ENCODE measurements around the gene TNNC2.
"Not testable (repeated sequence)": the region's sequence is repeated elsewhere in the genome, so short reads cannot be mapped to it uniquely, and the experiment has no call there.

The TNNC2 gene

DNA sequence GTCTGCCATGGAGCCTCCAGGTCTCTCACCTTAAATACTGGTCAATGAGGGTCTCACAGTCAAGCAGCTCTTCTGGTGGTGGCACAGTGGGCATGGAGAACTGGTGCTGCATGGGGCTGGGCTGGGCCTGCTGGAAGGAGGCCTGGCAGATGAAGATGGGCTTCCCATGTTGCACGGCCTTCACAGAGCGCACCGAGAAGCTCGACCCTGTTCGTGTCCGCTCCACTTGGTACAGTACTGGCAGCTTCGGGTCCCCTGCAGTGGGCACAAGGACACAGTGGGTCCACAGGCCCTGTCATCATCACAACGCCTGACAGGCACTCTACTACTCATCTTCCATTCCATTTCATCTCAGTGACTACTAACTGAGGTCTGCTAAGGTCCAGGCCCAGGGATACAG, 21.3 kb upstream of the TNNC2 start:
- no peak for DNase-seq

DNA sequence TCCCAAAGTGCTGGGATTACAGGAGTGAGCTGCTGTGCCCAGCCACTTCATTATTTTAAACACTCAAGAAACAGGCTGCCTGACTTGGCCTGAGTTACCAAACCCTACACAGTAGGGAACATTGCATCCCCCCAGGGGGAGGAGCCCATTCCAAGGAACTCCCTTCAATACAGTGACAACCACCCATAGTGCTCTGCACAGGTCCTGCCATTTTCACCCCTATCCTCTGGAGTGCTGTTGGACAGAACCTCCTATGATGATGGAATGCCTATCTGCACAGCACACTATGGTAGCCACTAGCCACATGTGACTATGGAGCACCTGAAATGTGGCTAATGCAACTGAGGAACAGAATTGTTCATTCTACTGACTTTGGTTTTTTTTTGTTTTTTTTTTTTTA, 18.3 kb upstream of the TNNC2 start:
- no peak for DNase-seq

DNA sequence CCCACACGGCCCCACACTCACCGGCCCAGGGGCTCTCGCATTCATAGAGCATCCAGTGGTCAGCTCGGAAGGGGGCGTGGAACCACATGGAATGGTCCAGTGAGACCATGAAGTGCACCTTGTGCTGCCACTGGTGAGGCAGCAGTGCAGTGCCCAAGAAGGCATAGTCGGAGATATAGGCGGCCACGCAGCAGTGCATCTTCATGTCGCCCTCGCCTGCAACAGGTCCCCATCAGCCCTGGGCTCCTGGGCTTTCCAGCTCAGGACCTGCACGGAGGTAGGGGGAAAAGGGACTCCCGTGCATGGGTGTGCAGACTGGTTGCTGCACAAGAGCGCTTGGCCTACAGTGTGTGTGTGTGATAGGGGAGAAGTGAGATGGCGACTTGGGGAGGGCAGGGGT, 16.4 kb upstream of the TNNC2 start:
- no peak for DNase-seq

DNA sequence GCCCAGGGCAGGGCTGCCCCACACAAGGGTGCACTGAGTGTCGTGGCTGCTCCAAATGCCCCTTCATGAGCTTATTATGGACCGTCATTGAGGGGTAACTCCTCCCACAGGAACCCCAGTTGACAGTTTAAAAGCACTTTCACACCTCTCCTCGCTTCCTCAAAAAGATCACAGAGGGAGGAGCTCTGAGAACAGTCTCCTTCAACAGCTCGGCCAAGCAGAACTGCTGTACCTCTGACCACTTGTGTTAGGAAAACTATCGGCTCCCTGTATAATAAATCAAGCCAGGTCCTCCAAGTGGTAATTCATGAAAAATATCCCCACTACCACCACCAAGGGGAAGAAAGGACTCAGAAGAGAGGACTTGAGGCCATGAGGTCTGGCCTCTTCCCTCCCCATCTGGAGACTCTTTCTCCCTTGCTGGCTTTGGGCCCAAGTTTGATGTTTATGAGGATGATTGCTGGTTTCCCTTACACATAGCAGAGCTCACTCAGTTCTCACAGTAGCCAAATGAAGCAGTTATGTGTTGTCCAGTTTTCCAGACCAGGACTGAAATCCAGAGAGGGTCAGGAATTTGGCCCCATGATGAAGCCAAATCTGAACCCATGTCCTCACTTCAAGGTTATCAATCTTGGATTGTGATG, 15.2 kb upstream of the TNNC2 start:
- no peak for DNase-seq

DNA sequence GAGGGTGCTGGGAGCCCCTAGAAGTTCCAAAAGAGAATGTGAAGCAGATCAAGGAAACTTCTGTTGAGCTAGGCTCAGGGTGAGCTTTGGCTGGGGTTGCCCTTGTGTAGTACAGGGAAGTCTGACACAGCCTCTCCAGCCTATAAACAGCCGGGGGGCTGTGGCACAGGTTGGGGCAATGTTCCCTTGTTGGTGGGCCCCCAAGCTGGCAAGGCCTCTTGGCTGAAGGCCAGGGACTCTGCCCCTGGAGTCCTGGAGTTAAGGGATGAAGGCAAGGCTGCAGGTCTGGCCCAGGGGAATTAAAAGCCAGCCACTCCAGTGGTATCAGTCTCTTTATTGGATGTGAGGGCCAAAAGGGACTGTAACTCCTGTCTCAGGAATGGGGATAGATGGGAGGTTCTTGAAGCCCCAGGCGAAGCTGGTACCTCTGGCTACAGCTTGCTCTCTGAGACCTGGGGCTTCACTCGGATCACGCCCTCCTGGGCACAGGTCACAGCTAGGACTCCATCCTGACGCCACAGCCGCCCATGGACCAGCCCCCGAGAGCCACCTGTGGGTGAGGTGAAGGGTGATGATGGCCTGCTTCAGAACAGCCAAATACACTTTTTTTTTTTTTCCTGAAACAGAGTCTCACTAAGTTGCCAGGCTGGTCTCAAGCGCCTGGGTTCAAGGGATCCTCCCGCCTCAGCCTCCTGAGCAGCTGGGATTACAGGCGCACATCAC, 14.5 kb upstream of the TNNC2 start:
- DNase-seq, result no peak

DNA sequence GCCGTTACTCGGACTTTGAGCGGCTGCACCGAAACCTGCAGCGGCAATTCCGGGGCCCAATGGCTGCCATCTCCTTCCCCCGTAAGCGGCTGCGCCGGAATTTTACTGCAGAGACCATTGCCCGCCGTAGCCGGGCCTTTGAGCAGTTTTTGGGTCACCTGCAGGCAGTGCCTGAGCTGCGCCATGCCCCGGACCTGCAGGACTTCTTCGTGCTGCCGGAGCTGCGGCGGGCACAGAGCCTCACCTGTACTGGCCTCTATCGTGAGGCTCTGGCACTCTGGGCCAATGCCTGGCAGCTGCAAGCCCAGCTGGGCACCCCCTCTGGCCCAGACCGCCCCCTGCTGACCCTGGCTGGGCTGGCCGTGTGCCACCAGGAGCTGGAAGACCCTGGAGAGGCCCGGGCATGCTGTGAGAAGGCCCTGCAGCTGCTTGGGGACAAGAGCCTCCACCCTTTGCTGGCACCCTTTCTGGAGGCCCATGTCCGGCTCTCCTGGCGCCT, 13.6 kb upstream of the TNNC2 start:
- no peak for DNase-seq

DNA sequence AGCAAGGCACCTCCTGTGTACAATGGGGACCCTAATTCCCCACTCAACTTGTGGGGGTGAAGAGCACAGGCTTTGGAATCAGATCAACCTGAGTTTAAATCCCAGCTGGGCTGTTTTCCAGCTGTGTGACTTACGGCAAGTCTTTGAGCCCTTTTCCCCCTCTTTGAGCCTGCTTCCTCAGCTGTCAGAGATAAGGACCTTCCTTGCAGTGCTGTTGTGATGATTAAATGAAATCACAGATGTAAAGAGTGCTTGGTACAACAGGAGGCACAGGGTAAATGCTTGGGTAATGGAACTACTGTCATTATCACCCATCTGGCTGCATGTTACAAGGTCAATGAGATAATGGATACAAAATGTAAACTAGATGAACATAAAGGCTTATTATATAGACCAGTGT, 9.7 kb upstream of the TNNC2 start:
- no peak for DNase-seq

DNA sequence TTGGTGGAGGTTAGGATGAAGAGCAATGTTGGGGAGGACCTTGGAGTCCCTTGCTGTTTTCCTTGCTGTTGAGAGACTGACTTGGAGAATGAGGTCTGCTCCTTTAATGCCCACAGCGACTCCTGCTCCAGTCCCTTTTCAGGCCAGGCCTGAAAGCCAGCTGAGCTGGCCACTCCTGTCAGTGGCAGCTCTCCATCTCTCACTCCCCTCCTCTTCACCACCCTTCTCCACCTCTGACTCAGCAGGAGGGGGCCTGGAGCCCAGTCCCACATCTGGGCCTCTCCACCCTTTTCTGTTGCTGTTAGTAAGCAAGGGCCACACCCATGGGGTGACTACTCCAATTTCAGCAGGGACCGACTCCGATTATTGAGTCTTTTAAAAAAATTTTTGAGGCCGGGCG, 8.7 kb upstream of the TNNC2 start:
- no peak for DNase-seq

DNA sequence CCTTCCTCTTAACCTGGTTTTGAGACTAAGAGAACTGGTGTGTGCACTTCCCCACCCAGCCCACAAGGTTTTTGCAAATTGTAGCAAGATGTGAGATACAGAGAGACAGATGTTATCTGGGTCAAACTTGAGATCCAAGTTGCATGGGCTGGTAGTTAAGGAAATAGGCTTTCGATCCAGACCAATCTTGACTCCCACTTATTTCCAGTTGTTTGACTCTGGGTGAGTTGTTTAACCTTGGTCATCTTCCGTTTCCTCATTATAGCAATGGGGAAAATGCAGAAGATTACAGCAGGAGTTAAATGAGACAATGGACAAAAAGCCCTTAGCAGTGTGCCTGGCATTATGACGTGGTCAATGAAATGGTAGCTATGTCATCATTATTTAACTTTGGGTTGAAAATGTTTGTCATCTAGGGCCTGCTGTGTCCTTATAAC, 8.2 kb upstream of the TNNC2 start:
- DNase-seq, result no peak

DNA sequence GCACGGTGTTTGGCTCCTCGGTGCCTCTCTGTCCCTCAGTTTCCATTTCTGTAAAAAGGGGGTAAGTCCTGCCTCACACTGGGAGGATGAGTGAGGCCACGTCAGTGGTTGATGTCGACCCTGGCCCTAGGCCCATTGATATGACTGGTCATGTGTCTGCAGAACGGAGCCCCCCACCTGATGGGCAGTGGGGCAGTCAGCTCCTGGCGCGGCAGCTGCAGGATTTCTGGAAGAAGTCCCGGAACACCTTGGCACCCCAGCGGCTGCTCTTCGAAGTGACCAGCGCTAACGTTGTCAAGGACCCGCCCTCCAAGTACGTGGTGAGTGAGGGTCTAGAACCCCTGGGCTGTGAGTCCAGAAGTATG, 7.7 kb upstream of the TNNC2 start:
- no peak for DNase-seq

DNA sequence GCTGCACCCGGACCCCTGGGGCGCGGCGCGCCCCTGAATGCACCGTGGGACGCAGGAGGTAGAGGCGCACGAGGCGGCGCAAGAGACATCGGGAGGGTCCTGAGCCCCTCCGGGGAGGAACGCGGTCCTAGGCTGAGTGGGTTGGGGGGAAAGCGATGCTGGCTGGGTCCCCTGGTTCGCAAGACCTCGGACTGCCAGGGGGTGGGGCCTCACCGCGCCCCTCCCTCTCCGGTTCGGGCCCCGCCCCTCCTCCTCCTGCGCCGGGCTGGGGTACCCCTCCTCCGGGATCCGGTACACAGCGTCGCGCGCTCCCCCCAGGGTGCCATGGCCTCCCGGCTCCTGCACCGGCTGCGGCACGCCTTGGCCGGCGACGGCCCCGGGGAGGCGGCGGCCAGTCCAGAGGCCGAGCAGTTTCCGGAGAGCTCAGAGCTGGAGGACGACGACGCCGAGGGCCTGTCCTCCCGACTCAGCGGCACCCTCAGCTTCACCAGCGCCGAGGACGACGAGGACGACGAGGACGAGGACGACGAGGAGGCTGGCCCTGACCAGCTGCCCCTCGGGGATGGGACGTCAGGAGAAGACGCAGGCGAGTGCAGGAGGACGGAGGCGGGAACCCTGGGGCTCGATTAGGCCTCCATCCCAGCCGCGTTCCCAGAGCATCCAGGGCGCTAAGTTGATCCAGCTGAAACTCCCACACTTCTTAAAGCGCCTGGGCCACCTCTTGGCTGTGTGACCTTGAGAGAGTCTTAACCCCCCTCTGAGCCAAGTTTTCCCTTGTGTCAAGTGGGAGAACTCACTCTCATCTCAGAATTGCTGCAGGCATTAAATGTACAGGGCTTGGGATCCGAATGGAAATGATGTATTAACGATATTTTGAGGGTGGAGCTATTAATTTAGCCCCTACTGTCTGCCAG, 7.0 kb upstream of the TNNC2 start:
- DNase-seq, result peak; percentile 51

DNA sequence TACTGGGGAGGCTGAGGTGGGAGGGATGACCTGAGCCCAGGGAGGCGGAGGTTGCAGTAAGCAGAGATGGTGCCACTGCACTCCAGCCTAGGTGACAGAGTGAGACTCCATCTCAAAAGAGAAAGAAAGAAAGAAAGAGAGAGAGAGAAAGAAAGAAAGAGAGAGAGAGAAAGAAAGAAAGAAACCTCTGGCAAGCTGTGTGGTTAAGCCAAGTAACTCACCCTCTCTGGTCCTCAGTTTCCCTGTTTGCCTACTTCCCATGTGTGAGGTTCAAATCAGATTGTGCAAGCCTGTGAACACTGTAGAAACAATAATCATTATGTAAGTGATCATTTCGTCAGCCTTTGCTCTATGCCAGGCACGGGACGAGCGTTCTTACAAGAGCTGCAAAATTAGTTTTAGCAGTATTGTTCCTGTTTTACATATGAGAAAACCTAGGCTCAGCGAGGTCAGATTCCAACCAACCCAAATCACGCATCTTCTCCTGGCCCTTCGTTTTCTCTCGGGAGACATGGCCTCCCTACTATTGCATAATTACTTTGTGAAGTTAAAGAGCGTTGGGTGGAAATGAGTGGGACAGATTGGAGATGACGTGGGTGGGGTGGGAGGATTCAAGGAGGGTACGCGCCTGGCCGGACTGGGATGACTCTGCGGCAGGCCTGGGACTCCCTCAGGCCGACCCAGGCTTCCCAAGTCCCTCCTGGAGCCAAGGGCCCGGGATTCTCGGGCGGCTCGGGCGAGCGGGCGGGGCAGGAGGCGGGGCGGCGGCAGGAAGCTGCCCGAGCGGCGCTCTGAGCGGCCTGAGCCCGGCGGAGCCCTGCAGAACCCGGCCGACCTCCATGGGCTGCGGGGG, 6.1 kb upstream of the TNNC2 start, which contains the start of gene SNX21:
SNX21 (plus strand) TSS at position 770 of the 853 bp plus-strand sequence. CDS start 121 bp downstream, outside the sequence.
- DNase-seq, result peak; percentile 17

DNA sequence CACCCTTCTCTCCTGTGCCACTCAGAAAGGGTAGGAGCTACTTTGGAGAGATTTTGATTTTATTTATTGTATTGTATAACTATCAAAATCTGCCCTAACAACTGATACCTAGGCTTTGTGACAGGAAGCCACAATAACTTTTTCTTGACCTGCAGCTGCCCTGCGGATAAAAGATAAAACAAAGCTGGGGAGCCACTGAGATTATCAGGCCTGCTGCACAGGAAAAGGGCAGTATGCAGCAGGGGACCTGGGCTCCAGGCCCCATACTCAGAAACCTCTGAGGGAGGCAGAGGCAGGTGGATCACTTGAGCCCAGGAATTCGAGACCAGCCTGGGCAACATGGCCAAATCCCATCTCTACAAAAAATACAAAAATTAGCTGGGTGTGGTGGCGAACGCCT, 5.5 kb upstream of the TNNC2 start:
- no peak for DNase-seq

DNA sequence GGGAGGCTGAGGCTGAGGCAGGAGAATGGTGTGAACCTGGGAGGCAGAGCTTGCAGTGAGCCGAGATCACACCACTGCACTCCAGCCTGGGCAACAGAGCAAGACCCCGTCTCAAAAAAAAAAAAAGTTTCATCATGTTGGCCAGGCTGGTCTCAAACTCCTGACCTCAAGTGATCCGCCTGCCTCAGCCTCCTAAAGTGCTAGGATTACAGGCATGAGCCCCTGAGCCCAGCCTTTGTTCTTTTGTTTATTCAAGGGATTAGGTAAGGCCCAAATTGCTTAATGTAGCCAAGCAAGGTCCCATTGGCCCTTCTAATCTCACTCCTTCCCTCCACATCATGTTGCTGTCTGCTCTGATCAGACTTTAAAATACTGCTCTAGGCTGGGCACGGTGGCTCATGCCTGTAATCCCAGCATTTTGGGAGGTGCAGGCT, 2.6 kb upstream of the TNNC2 start:
- DNase-seq, result not testable (repeated sequence)

DNA sequence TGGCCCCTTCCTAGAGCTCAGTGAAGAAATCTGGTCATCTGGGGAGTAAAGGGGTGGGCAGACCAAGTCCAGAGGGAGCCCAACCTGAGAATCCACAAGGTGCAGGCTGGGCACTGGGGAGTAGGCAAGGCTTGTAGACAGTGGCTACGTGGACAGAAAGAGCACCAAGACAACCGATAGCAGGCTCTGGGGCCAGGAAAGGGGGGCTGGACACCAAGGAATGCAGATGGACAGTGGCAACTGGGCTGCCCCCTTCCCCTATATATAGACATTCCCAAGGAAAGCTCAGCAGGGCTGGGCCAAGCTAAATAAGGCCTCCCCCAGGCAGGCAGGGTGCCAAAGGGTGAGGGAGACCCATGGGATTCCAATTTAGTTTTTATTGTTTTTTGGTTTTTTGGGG, 1.5 kb upstream of the TNNC2 start:
- DNase-seq, result no peak

DNA sequence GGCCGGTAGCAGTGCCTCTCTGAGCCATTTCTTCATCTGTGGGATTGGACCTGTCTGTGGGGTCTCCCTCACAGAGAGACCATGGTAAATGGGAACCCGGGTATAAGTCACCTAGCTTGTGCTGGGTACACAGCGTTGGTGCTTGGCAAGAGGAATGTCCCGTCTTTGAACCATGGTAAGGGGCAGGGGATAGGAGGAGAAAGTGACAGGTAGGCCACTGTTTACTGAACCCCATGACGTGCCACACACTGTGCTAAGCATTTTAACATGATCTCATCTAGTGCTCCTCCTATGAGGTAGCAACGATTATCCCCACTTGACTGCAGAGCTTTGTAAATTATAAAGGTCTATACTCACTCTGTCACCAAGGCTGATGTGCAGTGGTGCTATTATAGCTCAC, 600 bp upstream of the TNNC2 start:
- DNase-seq, result no peak

DNA sequence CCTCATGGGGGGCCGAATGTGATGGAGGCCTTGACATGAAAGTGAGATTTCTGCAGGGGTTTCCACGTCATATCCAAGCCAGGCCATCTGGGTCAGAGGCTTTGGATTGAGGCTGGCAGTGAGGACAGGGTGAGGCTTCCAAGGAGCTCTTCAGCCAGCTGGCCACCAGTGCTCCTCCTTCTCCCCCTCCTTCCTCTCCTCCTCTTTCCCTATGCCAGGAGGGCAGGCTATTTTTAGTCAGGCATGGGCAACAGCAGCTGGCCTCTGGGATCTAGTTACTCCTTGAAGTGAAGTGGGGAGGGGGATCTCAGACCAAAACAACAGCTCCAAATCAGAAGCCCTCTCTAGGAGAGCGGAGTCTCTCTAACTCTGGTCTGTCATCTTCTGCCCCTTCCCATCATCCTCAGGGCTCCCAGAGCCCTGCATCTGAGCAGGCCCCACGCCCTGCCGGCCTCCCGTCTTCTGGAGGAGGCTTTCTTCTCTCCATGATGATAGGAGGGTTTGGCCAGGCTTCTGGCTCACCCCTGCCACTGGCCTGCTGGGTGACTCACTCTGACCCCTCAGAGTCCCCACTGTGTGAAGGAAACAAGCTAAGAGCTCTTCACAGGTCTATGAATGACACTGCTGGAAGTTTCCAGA, 612 bp downstream of the TNNC2 start:
- DNase-seq, result no peak

DNA sequence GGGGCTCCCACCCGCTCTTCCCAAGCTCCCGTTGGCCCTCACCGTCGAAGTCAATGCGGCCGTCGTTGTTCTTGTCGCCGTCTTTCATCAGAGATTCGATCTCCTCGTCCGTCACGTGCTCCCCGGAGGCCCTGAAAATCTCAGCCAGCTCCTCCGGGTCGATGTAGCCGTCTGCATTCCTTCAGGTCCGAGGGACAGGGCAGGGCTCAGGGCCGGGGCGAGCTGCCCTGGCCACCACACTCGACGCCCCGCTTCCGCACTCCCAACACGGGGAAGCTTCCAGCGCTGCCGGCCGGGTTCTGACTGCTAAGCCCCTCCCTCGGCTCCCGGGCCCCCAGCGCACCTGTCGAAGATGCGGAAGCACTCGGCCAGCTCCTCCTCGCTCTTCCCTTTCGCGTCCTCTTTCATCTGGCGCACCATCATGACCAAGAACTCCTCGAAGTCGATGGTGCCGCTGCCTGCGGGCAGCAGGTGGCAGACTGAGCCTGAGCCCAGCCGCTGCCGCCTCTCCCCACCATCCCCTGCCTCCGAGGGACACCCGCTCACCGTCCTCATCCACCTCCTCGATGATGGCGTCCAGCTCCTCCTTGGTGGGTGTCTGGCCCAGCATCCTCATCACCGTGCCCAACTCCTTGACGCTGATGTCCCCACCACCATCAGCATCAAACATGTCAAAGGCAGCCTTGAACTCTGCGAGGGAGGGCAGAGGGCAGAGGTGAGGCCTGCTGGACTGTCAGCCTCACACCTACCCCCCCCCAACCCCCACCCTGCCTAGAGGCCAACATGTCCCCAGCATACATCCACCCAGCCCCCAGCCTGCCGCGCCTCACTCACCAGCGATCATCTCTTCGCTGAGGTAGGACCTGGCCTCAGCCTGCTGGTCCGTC, 2.9 kb downstream of the TNNC2 start:
- DNase-seq, result peak; percentile 56

DNA sequence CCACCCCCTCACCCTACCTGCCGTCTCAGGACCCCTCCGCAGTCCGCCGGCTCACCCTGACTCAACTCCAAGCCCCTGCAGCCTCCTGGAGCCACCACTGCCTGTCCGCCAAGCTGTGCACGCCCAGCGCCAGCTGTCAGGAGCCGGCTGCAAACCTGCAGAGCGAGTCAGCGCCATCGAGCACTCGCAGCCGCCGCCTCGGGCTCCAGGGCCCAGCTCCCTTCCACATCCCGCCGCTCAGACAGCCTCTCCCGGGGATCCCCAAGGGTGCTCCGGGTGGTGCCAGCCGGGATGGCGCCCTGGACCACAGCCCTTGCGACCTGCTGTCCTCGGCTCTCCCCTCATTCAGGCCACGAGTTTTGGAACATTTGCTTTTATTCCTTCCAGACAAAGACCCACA, 4.3 kb downstream of the TNNC2 start:
- DNase-seq, result no peak

DNA sequence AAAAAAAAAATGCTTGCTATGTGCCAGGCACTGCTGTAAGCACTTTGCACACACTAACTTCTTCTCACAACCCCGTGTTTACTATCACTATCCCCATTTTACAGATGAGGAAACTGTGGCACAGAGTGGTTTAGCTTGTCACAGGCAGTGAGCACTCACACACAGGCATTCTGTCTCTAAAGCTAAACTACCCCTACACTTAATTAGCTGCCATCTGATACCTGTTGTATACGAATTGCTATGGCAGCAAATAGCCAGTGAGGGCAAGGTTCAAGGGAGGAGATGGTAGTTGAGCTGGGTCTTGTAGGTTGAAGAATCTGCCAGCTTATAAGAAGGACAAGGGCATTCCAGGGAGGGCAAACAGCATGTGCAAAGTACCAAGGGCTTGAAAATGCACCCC, 5.2 kb downstream of the TNNC2 start:
- no peak for DNase-seq

DNA sequence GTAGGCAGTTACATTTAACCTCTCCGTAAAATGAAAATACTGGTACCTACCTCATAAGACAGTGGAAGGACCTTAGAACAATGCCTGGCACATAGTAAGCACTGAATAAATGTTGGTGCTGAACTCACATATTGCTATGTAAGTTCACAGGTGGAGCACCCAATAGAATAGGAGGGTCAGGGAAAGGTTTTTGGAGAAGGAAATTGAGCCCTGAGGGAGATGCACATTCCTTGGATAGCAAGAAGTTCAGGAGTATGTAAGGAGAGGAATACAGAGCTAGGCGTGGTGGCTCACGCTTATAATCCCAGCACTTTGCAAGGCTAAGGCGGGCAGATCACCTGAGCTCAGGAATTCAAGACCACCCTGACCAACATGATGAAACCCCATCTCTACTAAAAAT, 7.6 kb downstream of the TNNC2 start:
- no peak for DNase-seq

Data from activated naive CD4-positive, alpha-beta T cell treated with anti-CD3 and anti-CD28 coated beads, Interleukin-2, amount 50 U/mL, for 16 hours (primary cell).